Measurements from ENCODE around the gene CRACDL.
"Not testable (repeated sequence)": the region's sequence is repeated elsewhere in the genome, so short reads cannot be mapped to it uniquely, and the experiment has no call there.

CRACDL gene

GRCh38 chr2:98757904-98758421, 178.1 kb downstream of the CRACDL start:
- no peaks in the 10 kb centered on the region for H3K4me1 ChIP-seq
- DNase-seq, result no peak
- H3K9me3 ChIP-seq, result no peaks in the 10 kb centered on the region
- H3K36me3 ChIP-seq, result no peaks in the 10 kb centered on the region
- TF ChIP-seq CTCF (IDR thresholded peaks at IDR 0.05; ENCODE audit: low read depth, low read length), result no peak
- H3K4me3 ChIP-seq (ENCODE audit: low read depth, low read length), result no peak overlapping the region
- H3K27me3 ChIP-seq, result no peaks in the 10 kb centered on the region

- Histone ChIP-seq H3K4me3 (ENCODE audit: low read depth, low read length) (no peak overlapping the region), H3K27me3 (no peaks in the 10 kb centered on the region)
- TF ChIP-seq CTCF (IDR thresholded peaks at IDR 0.05; ENCODE audit: low read depth, low read length), result no peak
Observed at GRCh38 chr2:98753801-98754200, 182.2 kb downstream of the CRACDL start.

GRCh38 chr2:98752711-98753110, 183.3 kb downstream of the CRACDL start:
- DNase-seq; H3K4me3 ChIP-seq (ENCODE audit: low read depth, low read length); H3K9me3 ChIP-seq; H3K4me1 ChIP-seq; H3K27me3 ChIP-seq; H3K36me3 ChIP-seq: not testable (repeated sequence)

More at GRCh38 chr2:98753801-98754200, 182.2 kb downstream of the CRACDL start:
- no peaks in the 10 kb centered on the region for H3K36me3 ChIP-seq
- H3K9me3 ChIP-seq, result no peaks in the 10 kb centered on the region
- no peak for DNase-seq
- no peaks in the 10 kb centered on the region for H3K4me1 ChIP-seq

DNA sequence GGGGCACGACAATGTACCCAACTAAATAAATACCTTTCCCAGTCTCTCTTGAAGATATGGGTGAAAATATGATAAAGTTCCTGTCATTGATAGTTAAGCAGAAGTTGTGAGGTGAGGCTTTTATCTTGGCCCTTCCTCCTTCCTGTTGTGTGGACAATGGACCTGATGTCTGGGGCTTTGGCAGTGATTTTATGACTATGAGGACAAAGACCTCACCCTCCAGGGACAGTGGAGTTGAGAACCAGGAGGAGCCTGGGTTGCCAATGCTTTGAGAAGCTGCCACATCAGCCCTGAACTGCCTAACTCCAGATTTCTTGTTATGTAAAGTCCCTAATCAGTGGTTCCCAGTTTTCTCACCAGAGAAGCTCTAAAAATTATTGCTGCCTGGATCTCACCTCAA, 184.3 kb downstream of the CRACDL start:
- Histone ChIP-seq H3K36me3 (no peaks in the 10 kb centered on the region), H3K4me1 (no peaks in the 10 kb centered on the region), H3K9me3 (no peaks in the 10 kb centered on the region), H3K4me3 (ENCODE audit: low read depth, low read length) (no peak overlapping the region), H3K27me3 (no peaks in the 10 kb centered on the region)
- no peak for DNase-seq
- TF ChIP-seq CTCF (IDR thresholded peaks at IDR 0.05; ENCODE audit: low read depth, low read length), result no peak

GRCh38 chr2:98750593-98751282, 185.3 kb downstream of the CRACDL start:
- no peak for DNase-seq
- no peak for TF ChIP-seq CTCF (IDR thresholded peaks at IDR 0.05; ENCODE audit: low read depth, low read length)

DNA sequence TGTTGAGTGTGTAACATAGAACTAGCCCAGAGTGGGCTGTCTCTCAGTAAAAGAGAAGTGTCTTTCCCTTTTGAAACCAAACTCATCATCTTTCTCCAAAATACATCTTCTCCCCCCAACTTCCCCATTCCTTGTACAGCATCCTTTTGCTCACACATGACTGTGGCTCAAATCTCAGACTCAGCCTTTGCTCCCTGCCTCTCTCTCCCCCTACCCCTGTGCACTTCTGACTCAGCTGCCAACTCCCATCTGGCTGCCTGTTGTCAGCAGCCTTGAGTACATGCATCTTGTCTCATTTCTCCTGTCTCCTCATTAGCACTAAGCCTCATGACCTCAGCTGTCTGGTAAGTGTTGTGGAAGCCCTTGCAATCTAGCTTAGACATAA, 187.0 kb downstream of the CRACDL start:
- no peak overlapping the region for H3K4me3 ChIP-seq (ENCODE audit: low read depth, low read length)
- no peaks in the 10 kb centered on the region for H3K9me3 ChIP-seq
- TF ChIP-seq CTCF (IDR thresholded peaks at IDR 0.05; ENCODE audit: low read depth, low read length), result no peak
- no peaks in the 10 kb centered on the region for H3K36me3 ChIP-seq
- H3K27me3 ChIP-seq, result no peaks in the 10 kb centered on the region
- no peak for DNase-seq
- H3K4me1 ChIP-seq, result no peaks in the 10 kb centered on the region

More at GRCh38 chr2:98750593-98751282, 185.3 kb downstream of the CRACDL start:
- Histone ChIP-seq H3K36me3 (no peaks in the 10 kb centered on the region), H3K9me3 (no peaks in the 10 kb centered on the region), H3K4me3 (ENCODE audit: low read depth, low read length) (no peak overlapping the region), H3K4me1 (no peaks in the 10 kb centered on the region), H3K27me3 (no peaks in the 10 kb centered on the region)

Measured in BE2C (cell line).